Measurements from ENCODE around the gene ACSF3.

ACSF3 gene

DNA sequence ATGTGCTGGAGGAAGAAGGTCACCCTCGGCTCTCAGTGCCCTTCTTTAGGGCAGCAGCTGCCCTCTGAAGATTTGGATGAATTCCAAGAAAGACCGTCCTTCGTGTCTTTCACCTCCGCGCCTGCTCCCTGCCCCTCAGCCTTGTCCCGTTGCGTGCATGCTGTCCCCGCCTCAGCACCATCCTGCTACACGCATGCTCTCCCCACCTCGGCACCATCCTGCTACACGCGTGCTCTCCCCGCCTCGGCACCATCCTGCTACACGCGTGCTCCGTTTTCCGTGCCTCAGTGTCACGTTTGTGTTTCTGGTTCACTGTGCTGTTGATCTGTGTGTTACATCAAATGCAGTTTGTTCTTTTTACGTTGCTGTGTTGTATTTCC is 13.5 kb downstream of the ACSF3 start:
- Histone ChIP-seq H3K9ac (ENCODE audit: low read length) (no peak overlapping the region), H3K79me2 (ENCODE audit: insufficient read depth, low read length) (0 out of 2 replicates have a peak, but pooled peaks cover 10% of the 10 kb centered on the region), H4K20me1 (ENCODE audit: insufficient read depth, low read length) (no peaks in the 10 kb centered on the region), H2AFZ (ENCODE audit: low read length) (no peak overlapping the region), H3K36me3 (ENCODE audit: insufficient read depth, low read length) (peaks cover 97% of the 10 kb centered on the region), H3K4me1 (ENCODE audit: insufficient read depth, low read length, severe bottlenecking) (peaks cover 21% of the 10 kb centered on the region), H3K27ac (ENCODE audit: low read depth, low read length, poor library complexity, severe bottlenecking) (no peak overlapping the region), H3K27me3 (ENCODE audit: insufficient read depth, low read length) (no peaks in the 10 kb centered on the region), H3K4me2 (ENCODE audit: low read length) (no peak overlapping the region), H3K4me3 (ENCODE audit: low read depth, low read length, poor library complexity, severe bottlenecking) (no peak overlapping the region), H3K9me2 (ENCODE audit: low read depth, low read length) (no peaks in the 10 kb centered on the region), H3F3A (ENCODE audit: insufficient read depth, low read length) (no peaks in the 10 kb centered on the region), H3K9me3 (ENCODE audit: low read length) (peaks cover 4% of the 10 kb centered on the region; the same call in 1 of the 2 replicates)
- TF ChIP-seq CTCF (IDR thresholded peaks at IDR 0.05; ENCODE audit: low read length) = no peak
- TF ChIP-seq EZH2 (IDR thresholded peaks at IDR 0.05; ENCODE audit: borderline replicate concordance, low read length) = no peak

DNA sequence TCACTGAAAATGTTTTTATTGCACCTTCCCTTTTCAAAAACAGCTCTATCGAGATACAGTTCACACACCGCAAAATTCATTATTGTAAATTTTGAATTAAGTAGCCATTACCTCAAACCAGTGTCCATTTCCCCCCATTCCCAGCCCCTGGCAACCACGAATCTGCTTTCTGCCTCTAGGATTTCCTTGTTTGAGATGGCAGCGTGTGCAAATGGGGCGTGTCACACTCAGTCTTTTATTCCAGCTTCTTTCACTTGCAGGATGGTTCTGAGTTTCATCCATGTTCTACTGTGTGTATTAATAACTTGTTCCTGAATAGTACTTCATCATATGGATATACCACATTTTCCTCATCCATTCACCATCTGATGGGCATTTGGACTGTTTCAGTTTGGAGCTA is 14.8 kb downstream of the ACSF3 start:
- H3K79me2 ChIP-seq (ENCODE audit: insufficient read depth, low read length) = 0 out of 2 replicates have a peak, but pooled peaks cover 10% of the 10 kb centered on the region
- no peaks in the 10 kb centered on the region for H3K27me3 ChIP-seq (ENCODE audit: insufficient read depth, low read length)
- H3K4me1 ChIP-seq (ENCODE audit: insufficient read depth, low read length, severe bottlenecking) = peaks cover 34% of the 10 kb centered on the region
- no peaks in the 10 kb centered on the region for H4K20me1 ChIP-seq (ENCODE audit: insufficient read depth, low read length)
- H2AFZ ChIP-seq (ENCODE audit: low read length) = no peak overlapping the region
- TF ChIP-seq EZH2 (IDR thresholded peaks at IDR 0.05; ENCODE audit: borderline replicate concordance, low read length) = no peak
- no peak for TF ChIP-seq CTCF (IDR thresholded peaks at IDR 0.05; ENCODE audit: low read length)
- no peak overlapping the region for H3K9ac ChIP-seq (ENCODE audit: low read length)
- H3K27ac ChIP-seq (ENCODE audit: low read depth, low read length, poor library complexity, severe bottlenecking) = no peak overlapping the region
- H3K36me3 ChIP-seq (ENCODE audit: insufficient read depth, low read length) = peaks cover 97% of the 10 kb centered on the region
- peaks cover 4% of the 10 kb centered on the region; the same call in 1 of the 2 replicates for H3K9me3 ChIP-seq (ENCODE audit: low read length)
- no peaks in the 10 kb centered on the region for H3K9me2 ChIP-seq (ENCODE audit: low read depth, low read length)
- H3F3A ChIP-seq (ENCODE audit: insufficient read depth, low read length) = no peaks in the 10 kb centered on the region
- H3K4me3 ChIP-seq (ENCODE audit: low read depth, low read length, poor library complexity, severe bottlenecking) = no peak overlapping the region
- H3K4me2 ChIP-seq (ENCODE audit: low read length) = no peak overlapping the region

DNA sequence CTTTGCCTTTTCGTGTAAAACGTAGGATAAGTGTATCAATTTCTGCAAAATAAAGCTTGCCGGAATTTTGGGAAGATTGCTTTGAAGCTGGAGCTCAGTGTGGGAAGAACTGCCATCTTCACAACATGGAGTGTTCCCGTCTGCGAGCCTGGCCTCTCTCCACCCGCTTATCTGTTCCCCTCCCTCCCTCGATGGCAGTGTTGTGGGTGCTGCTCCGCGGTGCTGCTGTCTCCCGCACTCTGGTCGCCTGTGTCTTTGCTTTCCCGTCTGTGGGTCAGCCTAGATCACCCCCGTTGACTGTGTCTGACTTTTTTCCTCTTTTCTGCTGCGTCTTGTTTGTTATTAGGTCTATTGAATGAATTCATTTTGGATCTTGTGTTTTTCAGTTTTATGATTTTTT is 17.0 kb downstream of the ACSF3 start:
- Histone ChIP-seq H3F3A (ENCODE audit: insufficient read depth, low read length) (no peaks in the 10 kb centered on the region), H3K27ac (ENCODE audit: low read depth, low read length, poor library complexity, severe bottlenecking) (peak overlapping the region; percentile 15), H3K4me2 (ENCODE audit: low read length) (no peak overlapping the region), H3K27me3 (ENCODE audit: insufficient read depth, low read length) (no peaks in the 10 kb centered on the region), H3K9ac (ENCODE audit: low read length) (no peak overlapping the region), H4K20me1 (ENCODE audit: insufficient read depth, low read length) (no peaks in the 10 kb centered on the region), H3K4me3 (ENCODE audit: low read depth, low read length, poor library complexity, severe bottlenecking) (no peak overlapping the region), H3K79me2 (ENCODE audit: insufficient read depth, low read length) (0 out of 2 replicates have a peak, but pooled peaks cover 10% of the 10 kb centered on the region), H2AFZ (ENCODE audit: low read length) (no peak overlapping the region), H3K4me1 (ENCODE audit: insufficient read depth, low read length, severe bottlenecking) (peaks cover 56% of the 10 kb centered on the region), H3K9me2 (ENCODE audit: low read depth, low read length) (no peaks in the 10 kb centered on the region), H3K9me3 (ENCODE audit: low read length) (peaks cover 4% of the 10 kb centered on the region; the same call in 1 of the 2 replicates), H3K36me3 (ENCODE audit: insufficient read depth, low read length) (peaks cover 91% of the 10 kb centered on the region)
- TF ChIP-seq EZH2 (IDR thresholded peaks at IDR 0.05; ENCODE audit: borderline replicate concordance, low read length) = no peak
- TF ChIP-seq CTCF (IDR thresholded peaks at IDR 0.05; ENCODE audit: low read length) = no peak

Data from OCI-LY1 (cell line).